NCI-H2196 (cell line): ENCODE data around the gene SMU1.
"Not testable (repeated sequence)": the region's sequence is repeated elsewhere in the genome, so short reads cannot be mapped to it uniquely, and the experiment has no call there.

ENCODE experiments used
- DNase-seq: peaks from one replicate; lab custom pipeline; 2025; ENCODE audit not compliant: unreplicated experiment; lab: John Stamatoyannopoulos, UW

The SMU1 gene

GRCh38 chr9:33105959-33106358 lies 29.5 kb upstream of the SMU1 start:
- no peak for DNase-seq

GRCh38 chr9:33105504-33105903 lies 29.0 kb upstream of the SMU1 start:
- DNase-seq = no peak

- DNase-seq = no peak
These were observed 27.9 kb upstream of the SMU1 start for GRCh38 chr9:33104401-33104800.

- no peak for DNase-seq
These were observed 27.2 kb upstream of the SMU1 start for GRCh38 chr9:33103501-33104281.

- DNase-seq = no peak
These were observed 26.2 kb upstream of the SMU1 start for GRCh38 chr9:33102551-33103210.

GRCh38 chr9:33101104-33101951 lies 24.9 kb upstream of the SMU1 start:
- no peak for DNase-seq

GRCh38 chr9:33099754-33100153 lies 23.3 kb upstream of the SMU1 start:
- DNase-seq = no peak

GRCh38 chr9:33097192-33097591 lies 20.7 kb upstream of the SMU1 start:
- DNase-seq = no peak

- no peak for DNase-seq
These were observed 16.2 kb upstream of the SMU1 start for GRCh38 chr9:33092634-33093033.

- not testable (repeated sequence) for DNase-seq
These were observed 9.2 kb upstream of the SMU1 start for GRCh38 chr9:33085672-33086071.

GRCh38 chr9:33082538-33083326 lies 6.3 kb upstream of the SMU1 start:
- DNase-seq = no peak

- no peak for DNase-seq
These were observed 5.7 kb upstream of the SMU1 start for GRCh38 chr9:33082128-33082527.

GRCh38 chr9:33081128-33081851 lies 4.8 kb upstream of the SMU1 start:
- DNase-seq = peak; percentile 85

- no peak for DNase-seq
These were observed 4.1 kb upstream of the SMU1 start for GRCh38 chr9:33080534-33080933.

GRCh38 chr9:33068991-33069390 lies 7.5 kb downstream of the SMU1 start:
- DNase-seq = no peak

- no peak for DNase-seq
These were observed 11.1 kb downstream of the SMU1 start for GRCh38 chr9:33065157-33066076.

GRCh38 chr9:33051144-33051543 lies 25.3 kb downstream of the SMU1 start:
- DNase-seq = no peak

- no peak for DNase-seq
These were observed 26.7 kb downstream of the SMU1 start for GRCh38 chr9:33049680-33050361.

GRCh38 chr9:33048054-33048465 lies 28.4 kb downstream of the SMU1 start:
- DNase-seq = no peak
